GM20431 (cell line): ENCODE data around the gene SDHAF3.
"Not testable (repeated sequence)": the region's sequence is repeated elsewhere in the genome, so short reads cannot be mapped to it uniquely, and the experiment has no call there.

Source experiments
- in situ Hi-C: fragments of 300-500 bp; cut with MseI, MboI; formaldehyde crosslinking; loops from one replicate; pipeline ENCODE4 v1.15.0; 2020; ENCODE audit warnings: low sequenced_read_pairs; ENCODE audit not compliant: unreplicated experiment

SDHAF3 gene

DNA sequence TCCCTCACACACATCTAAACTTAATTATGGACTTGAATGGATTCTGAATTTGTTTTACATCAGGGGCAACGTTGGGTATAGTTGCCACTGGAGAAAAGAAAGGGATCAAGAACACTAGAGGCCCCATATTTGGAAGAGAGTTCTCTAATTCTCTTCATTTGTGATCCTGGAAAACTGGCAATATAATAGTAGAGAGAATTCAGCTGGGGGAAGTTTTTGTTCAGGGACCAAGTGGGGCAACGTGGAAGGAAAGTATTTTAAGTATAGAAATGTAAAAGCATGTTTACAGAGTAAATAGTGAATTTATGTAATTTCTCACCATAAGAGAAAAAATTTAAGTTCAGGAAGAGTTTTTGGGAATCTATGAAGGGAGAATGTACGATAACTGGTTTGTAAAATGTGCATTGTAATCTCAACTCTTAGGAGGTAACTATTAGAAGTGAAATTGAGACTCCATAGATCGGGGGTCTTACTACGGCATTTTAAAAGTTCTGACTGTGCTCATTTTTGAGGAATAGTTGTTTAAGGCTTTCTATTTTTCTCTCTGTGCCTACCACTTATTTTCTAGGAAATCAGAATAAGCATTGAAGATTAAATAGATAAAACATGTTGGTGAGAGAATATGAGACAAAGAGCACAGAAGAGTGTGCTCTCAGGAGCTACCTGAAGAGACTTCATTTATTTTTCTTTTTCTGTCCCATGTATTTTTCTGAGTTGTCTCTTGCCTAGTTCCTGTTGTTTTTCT, 3.4 kb downstream of the SDHAF3 start:
- in situ Hi-C loops = no loop called here

DNA sequence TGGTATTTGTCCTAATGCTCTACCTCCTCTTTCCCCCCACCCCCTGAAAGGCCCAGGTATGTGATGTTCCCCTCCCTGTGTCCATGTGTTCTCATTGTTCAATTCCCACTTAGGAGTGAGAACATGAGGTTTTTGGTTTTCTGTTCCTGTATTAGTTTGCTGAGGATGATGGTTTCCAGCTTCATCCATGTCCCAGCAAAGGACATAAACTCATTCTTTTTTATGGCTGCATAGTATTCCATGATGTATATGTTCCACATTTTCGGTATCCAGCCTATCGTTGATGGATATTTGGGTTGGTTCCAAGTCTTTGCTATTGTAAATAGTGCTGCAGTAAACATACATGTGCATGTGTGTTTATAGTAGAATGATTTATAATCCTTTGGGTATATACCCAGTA, 5.6 kb downstream of the SDHAF3 start:
- in situ Hi-C loops = not testable (repeated sequence)

DNA sequence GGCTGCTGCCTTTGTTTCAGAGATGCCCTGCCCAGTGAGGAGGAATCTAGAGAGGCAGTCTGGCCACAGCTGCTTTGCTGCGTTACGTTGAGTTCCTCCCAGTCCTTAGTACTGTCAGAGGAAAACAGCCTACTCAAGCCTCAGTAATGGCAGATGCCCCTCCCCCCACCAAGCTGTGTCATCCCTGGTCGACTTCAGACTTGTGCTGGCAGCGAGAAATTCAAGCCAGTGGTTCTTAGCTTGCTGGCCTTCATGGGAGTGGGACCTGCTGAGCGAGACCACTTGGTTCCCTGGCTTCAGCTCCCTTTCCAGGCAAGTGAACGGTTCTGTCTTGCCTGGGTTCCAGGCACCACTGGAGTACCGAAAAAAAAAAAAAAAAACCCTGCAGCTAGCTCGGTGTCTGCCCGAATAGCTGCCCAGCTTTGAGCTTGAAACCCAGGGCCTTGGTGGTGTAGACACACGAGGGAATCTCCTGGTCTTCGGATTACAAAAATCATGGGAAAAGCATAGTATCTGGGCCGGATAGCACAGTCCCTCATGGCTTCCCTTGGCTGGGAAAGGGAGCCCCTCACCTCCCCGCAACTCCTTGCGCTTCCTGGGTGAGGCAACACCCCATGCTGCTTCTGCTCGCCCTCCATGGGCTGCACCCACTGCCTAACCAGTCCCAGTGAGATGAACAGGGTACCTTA, 9.1 kb downstream of the SDHAF3 start:
- in situ Hi-C loops = no loop called here

- in situ Hi-C loops = no loop called here
Observed at GRCh38 chr7:97128736-97129135, 11.2 kb downstream of the SDHAF3 start.

- in situ Hi-C loops = no loop called here
Observed at GRCh38 chr7:97130417-97131139, 13.1 kb downstream of the SDHAF3 start.

- in situ Hi-C loops = no loop called here
Observed at GRCh38 chr7:97133159-97133558, 15.7 kb downstream of the SDHAF3 start.

- in situ Hi-C loops = no loop called here
Observed at GRCh38 chr7:97138830-97139229, 21.3 kb downstream of the SDHAF3 start.

- in situ Hi-C loops = no loop called here
Observed at GRCh38 chr7:97145068-97145467, 27.6 kb downstream of the SDHAF3 start.

GRCh38 chr7:97149843-97150242, 32.3 kb downstream of the SDHAF3 start:
- in situ Hi-C loops = no loop called here

DNA sequence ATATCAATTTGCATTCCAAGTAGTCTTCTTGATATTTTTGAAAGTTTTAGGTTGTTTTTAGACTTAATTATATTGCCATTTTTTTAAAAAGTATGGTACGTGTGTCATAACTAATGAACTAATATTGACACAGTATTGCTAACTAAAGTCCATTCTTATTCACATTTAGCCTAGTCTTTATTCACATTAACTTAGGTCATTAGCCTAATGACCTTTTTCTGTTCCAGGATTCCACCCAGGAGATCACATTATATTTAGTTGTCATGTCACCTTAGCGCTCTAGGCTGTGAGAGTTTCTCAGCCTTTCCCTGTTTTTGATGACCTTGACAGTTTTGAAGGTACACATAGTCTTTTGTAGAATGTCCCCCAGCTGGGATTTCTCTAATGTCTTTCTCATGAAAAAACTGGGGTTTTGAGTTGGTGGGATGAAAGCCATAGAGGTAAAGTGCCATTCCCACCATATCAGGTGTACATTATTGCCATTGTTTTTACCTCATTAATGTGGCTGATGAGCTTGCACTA, 38.5 kb downstream of the SDHAF3 start:
- in situ Hi-C loops = no loop called here

- in situ Hi-C loops = not testable (repeated sequence)
Observed at GRCh38 chr7:97159984-97160383, 42.5 kb downstream of the SDHAF3 start.

DNA sequence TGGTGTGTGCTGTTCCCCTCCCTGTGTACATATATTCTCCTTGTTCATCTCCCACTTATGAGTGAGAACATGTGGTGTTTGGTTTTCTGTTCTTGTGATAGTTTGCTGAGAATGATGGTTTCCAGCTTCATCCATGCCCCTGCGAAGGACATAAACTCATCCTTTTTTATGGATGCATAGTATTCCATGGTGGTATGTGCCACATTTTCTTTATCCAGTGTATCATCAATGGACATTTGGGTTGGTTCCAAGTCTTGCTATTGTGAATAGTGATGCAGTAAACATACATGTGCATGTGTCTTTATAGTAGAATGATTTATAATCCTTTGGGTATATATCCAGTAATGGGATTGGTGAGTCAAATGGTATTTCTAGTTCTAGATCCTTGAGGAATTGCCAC, 44.1 kb downstream of the SDHAF3 start:
- in situ Hi-C loops = not testable (repeated sequence)

DNA sequence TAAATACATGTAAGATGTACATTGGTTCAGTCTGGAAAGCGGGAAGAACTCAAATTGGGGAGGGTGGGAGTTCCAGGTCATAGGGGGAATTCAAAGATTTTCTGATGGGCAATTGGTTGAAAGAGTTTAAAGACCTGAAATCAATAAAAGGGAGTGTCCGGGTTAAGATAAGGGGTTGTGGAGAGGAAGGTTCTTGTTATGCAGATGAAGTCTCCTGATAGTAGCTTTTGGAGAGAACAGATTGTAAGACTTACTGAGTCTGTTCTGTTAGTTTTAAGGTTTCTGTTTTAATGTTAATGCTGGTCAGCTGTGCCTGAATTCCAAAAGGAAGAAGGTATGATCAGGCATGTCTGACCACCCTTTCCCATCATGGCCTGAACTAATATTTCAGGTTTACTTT, 48.8 kb downstream of the SDHAF3 start:
- in situ Hi-C loops = no loop called here

DNA sequence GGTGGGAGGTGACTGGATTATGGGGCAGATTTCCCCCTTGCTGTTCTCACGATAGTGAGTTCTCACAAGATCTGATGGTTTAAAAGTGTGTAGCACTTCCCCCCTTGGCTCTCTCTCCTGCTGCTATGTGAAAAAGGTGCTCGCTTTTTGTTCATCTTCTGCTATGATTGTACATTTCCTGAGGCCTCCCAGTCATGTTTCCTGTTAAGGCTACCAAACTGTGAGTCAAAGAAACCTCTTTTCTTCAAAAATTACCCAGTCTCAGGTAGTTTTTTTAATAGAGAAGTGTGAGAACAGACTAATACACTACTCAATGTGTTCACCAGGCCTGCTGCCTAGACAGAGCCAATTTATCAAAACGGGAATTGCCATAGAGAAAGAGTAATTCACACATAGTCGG, 49.7 kb downstream of the SDHAF3 start:
- in situ Hi-C loops = no loop called here

- in situ Hi-C loops = no loop called here
Observed at GRCh38 chr7:97167749-97168148, 50.3 kb downstream of the SDHAF3 start.

- in situ Hi-C loops = no loop called here
Observed at GRCh38 chr7:97174303-97174702, 56.8 kb downstream of the SDHAF3 start.

DNA sequence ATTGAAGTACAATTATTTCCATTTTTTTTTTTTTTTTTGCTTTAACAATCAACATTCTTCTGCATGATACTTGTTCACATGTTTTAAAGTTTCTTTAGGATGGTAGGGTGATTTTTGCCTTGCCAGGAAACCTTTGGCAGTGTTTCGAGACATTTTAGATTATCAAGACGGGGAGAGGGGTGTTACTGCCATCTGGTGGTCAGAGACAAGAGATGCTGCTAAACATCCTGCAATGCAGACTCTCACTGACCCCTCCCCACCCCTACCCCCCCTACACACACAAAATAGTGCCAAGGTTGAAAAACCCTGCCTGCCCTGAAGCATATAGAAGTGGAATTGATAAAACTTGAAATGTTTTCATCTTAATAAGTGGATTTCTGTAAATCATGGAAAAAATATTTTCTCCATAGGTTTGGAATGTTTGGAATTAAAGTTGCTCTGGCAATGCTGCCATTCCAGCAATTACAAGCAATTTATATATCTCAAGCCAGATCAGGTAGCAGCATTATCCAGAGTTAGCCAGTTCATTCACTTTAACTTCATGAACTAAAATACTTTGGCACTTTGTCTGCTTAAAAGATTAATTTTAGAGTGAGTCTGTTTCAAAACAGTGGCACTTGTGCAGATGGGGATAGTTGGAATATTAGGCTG, 62.1 kb downstream of the SDHAF3 start:
- in situ Hi-C loops = no loop called here

- in situ Hi-C loops = no loop called here
Observed at GRCh38 chr7:97187067-97187466, 69.6 kb downstream of the SDHAF3 start.

- in situ Hi-C loops = not testable (repeated sequence)
Observed at GRCh38 chr7:97196174-97196573, 78.7 kb downstream of the SDHAF3 start.

DNA sequence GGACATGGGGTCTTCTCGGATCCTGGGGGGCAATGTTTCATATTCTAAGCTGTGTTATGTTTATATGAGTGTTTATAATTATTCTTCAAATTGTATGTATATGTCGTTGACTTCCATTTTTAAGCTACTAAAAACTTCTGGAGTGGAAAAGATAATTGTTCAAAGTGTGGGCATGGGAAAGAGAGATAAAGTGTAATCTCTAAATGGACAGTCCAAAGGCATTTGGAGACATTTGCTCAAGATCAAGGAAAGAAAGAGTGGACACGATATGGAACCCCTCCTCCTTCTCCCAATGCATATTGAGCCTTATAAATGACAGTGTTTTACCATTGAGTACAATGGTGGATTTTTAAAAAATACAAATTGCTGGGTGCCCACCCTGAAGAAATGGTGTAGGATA, 81.1 kb downstream of the SDHAF3 start:
- in situ Hi-C loops = no loop called here
